ENCODE data around the gene POLR3K.
A peak's percentile ranks its signal among the peaks of the same experiment; 100 is the strongest.

POLR3K gene

DNA sequence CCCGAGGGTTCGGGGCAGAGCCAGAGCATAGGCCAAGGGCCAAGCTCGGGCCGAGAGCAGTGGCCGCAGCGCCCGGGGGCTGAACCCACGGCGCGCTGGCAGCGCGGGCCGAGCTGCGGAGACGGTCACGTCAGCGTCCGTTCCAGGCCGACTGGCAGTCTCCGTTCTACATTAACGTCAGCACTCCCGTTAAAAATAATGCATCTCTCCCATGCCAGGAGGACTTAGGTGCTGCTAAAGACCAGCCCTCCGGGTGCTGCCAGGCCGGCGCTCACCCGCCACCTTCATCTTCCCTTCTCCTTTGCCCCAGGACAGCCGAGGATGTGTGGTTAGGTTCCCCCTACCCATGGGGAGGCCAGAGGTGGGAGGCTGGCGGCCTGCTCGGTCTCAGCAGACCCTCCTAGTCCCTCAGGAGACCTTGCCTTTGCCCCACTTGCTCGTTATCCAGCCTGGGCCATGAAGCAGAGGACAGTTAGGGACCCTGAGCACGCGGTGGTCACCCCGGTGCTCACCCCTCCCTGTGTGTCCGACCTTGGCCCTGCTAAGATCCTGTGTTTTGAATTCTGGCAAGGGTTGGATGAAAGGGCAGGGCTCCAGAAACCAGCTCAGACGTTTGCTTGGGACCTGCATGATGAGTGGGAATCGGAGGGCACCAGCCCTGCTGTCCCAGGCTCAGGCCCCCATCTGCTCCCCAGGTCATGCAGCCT, 25.2 kb upstream of the POLR3K start:
- DNase-seq (ENCODE audit: low read depth in 2 of 2): no peak

DNA sequence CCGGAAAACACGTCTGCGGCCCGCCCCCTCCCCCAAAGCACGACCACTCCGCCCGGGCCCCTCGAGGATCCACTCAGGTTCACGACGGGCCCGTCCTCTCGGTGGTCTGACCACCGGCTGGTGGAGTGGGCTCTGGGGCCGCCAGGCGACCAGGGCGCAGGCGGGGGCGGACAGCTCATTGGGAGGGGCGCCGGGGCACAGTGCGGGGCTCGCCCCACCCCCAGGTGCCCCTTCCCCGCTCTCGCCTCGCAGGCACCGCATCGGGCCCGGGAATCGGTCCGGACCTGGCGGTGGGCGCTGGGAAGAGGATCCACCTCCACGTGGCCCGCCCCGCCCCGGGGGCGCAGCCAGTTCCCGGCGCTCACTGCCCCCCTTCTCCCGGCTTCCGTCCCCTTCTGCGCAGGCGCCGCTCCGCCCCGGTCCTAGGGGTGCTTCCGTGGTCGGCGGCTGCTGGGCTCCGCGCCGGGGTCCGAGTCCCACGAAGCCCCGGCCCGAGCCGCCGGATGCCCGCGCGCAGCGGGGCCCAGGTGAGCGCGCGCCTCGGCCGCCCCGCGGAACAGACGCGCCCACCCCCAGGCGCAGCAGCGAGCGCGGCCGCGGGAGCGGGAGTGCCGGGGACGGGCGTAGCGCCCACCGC, 24.5 kb upstream of the POLR3K start, which contains the start of gene MPG:
TSS of gene MPG (plus strand) at position 419 of the 637 bp plus-strand sequence. CDS start at position 504, 85 bp downstream.
- peak; percentile 64 to 80 for DNase-seq (ENCODE audit: low read depth in 2 of 2)

DNA sequence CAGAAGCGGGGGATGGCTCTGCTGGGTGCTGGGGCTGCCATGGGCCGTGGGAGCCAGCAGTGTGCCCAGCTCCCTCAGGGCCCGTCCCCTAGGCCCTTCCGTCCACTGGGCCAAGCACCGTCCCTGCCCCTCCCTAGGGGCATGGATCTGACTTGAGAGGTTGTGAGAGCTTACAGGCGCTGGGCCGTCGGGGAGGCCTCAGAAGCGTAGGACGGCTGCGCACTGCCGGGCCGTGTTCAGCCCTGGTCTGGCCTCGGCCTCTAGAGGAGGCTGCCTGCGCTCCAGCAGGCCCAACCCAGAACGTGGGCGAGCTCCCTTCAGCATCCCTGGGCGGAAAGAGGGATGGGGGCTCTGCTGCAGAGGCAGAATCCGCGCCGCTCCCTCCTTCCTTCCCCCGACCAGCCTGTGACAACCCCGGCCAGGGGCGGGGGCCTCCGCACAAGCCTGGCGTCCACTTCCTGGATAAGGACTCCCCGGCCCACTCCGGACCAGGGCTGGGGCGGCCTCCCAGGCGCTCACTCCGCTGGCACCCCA, 23.9 kb upstream of the POLR3K start:
- DNase-seq (ENCODE audit: low read depth in 2 of 2): no peak

DNA sequence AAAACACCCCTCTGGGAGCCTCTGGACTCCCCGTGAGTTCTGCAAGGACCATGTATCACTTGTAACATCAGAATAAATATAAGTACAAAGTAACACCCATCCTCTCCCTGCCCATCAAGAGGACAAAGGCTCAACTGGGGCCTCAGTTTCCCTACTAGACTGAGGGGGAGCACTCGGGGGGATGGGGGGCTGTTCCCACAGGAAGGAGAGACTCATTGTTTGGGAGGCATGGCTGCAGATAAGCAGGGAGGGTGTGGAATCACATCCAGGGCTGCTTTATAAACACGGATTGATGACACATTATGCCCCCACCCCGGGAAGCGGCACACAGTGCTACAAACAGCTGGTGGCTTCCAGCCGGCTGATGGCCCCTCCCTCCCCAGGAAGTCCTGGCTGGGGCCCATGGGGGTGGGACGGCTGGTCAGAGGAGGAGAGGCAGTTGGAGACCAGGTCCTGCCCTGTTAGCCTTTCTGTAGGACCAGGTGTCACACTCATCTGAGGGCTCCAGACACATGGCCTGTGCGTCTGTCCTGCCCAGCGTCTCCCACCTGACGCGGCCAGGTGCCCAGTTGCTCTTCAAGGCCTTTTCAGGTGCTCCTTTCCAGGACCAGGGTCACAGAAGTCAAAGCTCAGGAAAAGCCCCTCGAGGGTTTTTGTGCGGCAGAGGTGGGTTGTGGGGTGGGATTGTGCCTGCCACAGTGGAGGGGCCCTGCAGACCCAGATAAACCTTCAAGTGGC, 23.3 kb upstream of the POLR3K start:
- no peak for DNase-seq (ENCODE audit: low read depth in 2 of 2)

DNA sequence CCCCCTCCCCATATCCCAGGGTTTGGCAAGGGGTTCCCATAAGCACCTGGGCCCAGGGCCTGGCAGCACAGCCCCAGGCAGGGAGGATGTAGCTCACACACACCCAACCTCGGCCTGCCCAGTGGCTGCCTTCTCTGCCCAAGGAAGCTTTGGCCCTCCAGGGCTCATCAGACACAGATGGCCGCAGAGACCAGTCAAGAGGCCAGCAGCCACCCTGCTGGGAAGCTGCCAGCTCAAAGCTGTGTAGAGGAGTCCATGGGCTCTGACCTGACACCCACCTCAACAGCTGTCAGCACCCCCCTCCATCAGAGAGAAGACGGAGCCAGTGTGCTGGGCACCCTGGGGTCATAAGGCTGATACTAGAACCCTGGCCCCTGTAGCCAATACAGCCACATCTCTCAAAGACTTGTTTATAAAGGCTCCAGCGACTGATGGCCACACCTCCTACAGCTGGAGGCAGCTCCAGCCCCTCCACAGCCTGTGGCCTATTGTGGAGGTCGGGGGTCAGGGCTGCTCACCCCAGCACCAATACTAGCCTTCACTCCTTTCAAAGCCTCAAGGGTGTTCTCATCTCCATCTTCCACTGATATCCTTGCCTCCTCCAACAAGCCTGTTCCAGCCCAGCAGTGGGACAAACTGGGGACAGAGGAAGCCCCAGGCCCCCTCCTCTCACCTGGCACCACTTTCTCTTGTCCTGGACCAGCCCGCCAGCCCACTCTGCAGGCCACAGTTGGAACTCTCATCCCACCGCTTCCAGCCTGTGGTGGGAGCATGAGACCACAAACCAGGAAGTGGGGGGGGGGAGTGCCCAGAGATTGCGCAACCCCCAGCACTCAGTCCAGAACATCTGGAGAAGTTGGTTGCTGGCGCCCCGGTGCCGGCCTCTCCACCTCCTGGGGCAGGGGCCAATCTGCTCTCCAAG, 22.4 kb upstream of the POLR3K start:
- DNase-seq (ENCODE audit: low read depth in 2 of 2): no peak

DNA sequence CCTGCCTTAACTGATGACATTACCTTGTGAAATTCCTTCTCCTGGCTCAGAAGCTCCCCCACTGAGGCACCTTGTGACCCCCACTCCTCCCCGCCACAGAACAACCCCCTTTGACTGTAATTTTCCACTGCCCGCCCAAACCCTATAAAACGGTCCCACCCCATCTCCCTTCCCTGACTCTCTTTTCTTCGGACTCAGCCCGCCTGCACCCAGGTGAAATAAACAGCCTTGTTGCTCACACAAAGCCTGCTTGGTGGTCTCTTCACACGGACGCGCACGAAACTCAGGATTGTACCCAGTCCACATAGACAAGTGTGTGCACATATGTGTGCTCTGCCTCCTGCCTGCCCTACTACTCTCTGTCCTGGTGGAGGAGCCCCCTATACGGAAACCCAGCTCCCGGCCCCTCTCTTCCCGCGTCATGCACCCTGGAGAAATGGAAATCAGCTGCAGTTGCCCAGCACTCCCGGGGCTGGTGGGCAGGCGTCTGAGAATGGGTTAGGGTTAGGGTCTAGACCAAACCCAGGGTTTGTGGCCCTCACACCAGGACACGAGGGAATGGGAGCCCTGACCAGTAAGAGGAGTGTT, 21.4 kb upstream of the POLR3K start:
- no peak for DNase-seq (ENCODE audit: low read depth in 2 of 2)

DNA sequence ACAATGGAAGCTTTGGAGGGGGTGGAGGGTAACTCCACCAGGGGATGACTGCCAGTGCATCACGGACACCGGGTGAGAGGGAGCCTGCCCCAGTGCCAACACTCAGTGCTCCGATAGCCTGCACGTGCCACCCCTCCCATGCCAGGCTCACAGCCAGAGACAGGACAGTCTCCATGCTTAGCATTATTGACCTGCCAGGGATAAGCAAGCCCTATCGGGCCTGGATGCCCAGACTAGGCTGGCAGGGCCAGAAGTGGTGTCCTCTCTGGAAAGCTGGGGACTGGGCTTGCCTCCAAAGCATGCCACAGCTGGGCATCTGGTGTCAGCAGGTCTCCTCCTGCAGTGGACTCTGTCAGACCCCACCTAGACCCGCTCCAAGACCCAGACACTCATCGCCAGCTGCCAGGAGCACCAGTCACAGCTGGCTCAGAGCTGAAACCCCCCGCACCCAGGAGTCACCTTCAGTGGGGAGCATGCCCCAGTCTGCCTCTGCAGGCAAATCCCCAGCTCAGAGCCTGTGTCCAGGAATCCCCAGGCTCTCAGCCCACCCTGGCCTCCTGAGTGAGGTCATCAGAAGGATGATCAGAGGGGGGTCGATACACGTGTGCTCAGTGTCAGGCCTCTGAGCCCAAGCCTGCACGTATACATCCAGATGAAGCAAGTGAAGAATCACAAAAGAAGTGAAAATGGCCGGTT, 20.8 kb upstream of the POLR3K start:
- no peak for DNase-seq (ENCODE audit: low read depth in 2 of 2)

DNA sequence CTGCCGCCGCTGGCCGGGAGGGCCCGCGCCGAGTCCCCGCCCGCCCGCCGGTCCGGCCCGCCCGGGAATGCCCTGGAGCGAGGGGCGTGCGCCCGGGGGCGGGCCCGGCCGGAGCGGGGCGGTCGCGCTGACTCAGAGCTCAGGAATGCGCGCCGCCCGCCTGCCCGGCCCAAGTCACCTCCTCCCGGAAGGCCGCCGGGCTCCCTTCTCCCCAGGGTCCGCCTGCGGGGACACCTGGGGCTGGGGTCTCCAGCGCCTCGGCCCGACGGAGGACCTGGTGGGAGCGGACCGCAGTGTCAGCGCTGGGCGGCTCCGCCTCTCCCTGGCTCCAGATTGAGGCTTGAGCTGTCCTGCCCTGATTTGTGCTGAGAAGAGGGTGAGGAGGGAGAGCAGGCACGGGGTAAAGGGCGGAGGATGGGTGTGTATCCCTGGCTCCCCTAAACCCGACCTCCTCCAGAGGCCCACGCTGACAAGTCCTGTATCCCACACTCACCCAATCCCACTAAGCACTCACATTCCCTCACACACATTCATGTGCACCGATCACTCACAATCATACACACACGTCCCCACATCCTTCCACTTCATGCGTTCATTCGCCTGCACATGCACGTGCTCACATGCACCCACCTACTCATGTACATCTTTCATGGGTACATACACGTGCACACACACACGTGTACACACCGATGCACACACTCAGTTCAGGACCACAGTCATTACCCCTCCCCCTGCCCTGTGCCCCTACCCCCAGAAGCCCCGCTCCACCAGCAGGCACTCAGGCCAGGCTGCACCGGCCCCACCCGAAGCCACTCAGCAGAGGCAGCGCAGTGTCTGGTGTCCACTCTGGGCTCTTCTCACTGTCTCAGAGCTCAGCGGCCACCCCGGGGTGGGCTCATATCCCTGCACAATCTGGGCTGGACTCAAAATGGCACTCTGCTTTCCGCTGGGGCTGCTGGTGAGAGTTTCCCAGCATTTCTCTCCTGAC, 19.4 kb upstream of the POLR3K start, which contains the start of gene RHBDF1:
TSS of gene RHBDF1 (minus strand) at position 71 of the 988 bp plus-strand sequence. CDS start 7,616 bp downstream, outside the sequence.
- no peak for DNase-seq (ENCODE audit: low read depth in 2 of 2)

DNA sequence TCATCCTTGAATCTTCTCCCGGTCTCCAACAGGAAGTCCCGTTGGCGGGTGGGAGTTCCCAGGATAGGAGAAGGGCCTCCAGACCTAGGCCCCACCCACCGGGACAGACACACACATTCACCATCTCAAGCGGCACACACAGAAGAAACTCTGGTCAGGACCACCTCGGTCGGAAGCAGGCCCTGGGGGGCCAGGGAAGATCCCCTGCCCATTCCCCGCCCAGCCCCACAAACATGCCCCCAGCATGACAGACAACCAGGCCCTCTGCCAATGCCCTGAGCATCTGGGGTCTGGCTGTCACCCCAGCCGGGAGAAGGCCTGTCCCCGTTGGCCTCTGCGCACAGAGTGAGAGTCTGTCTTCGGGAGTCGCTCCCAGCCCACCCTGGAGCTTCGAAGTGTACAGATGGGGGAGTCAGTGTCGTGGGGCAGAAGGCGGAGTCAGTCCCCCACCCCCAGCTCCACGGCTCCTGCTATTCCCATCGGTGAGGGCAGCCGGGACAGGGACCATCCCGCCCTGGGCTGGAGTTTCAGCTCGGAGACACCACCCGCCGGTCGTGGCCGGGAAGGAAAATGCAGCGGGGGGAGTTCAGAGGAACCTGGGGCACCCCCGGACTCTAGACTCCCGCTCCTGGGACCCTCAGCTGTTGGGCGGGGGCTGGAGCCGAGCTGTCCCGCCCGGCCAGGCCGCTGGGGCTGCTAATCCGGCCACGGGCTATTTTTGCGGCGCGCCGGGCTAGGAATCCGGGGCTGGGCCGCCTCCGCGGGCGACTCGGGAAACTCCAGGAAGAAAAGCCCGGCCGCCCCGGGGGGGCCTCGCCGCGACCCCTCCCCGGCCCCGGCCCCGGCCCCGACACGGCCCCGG, 18.4 kb upstream of the POLR3K start:
- no peak for DNase-seq (ENCODE audit: low read depth in 2 of 2)

DNA sequence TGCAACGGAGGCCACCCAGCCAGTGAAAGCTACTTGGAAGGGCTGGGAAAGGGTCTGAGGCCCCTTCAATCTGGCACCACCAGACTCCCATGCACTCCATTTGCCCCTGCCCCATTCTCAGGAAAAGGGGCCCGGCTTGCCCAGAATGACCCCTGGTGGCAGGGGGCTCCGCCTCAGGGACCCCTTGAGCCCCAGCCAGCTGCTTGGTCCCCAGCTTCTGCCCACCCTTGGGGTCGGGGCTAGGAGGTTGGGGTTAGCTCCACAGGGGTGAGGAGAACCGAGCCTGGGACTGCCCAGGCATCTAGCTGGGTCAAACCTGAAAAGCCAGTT, 17.8 kb upstream of the POLR3K start:
- no peak for DNase-seq (ENCODE audit: low read depth in 2 of 2)

DNA sequence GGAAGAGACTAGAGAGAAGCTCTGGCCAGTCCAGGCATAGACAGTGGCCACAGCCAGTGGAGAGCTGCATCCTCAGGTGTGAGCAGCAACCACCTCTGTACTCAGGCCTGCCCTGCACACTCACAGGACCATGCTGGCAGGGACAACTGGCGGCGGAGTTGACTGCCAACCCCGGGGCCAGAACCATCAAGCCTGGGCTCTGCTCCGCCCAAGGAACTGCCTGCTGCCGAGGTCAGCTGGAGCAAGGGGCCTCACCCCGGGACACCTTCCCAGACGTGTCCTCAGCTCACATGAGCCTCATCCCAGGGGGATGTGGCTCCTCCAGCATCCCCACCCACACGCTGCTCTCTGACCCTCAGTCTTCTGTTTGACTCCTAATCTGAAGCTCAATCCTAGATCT, 15.8 kb upstream of the POLR3K start:
- DNase-seq (ENCODE audit: low read depth in 2 of 2): no peak

DNA sequence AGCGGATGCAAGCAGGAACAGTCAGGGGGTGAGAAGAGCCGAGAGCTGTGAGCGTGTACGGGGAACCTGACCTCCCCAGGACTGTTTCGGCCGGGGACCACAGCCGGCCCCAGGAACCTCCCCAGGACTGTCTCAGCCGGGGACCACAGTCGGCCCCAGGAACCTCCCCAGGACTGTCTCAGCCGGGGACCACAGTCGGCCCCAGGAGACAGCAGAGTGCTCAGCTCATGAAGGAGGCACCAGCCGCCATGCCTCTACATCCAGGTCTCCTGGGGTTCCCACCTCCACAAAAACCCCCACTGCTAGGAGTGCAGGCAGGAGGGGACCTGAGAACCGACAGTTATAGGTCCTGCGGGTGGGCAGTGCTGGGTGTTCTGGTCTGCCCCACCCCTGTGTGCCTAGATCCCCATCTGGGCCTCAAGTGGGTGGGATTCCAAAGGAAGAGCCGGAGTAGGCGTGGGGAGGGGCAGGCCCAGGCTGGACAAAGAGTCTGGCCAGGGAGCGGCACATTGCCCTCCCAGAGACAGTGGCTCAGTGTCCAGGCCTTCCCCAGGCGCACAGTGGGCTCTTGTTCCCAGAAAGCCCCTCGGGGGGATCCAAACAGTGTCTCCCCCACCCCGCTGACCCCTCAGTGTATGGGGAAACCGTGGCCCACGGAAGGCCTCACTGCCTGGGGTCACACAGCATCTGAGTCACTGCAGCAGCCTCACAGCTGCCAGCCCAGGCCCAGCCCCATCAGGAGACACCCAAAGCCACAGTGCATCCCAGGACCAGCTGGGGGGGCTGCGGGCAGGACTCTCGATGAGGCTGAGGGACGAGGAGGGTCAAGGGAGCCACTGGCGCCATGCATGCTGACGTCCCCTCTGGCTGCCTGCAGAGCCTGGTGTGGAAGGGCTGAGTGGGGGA, 14.7 kb upstream of the POLR3K start:
- DNase-seq (ENCODE audit: low read depth in 2 of 2): no peak

DNA sequence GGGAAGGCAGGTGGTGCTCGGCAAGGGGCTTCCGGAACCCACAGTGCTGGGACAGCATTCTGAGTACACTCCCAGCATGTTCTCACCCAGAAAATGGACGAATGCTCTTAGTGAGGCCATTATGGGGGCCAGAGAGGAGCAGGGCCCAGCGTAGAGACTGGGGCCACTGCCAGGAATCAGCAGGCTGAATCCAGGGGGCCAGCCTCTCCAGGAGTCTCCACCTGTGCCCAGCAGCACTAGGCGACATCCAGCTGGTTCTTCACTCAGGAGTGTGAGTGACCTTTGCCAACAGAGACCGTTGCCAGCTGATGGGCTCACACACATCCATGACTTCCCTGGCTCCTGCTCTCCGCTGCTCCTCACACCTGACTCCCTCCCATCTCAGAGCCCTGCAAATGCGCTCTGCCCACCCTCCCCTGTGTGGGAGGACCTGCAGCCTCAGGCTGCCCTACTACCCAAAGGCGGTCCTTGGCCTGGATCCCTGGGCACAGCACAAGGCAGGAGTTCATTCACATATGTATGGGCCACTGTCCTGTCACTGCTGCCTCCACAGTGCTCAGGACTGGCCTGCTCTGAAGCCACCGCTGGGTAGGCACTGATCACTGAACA, 13.9 kb upstream of the POLR3K start:
- DNase-seq (ENCODE audit: low read depth in 2 of 2): no peak

DNA sequence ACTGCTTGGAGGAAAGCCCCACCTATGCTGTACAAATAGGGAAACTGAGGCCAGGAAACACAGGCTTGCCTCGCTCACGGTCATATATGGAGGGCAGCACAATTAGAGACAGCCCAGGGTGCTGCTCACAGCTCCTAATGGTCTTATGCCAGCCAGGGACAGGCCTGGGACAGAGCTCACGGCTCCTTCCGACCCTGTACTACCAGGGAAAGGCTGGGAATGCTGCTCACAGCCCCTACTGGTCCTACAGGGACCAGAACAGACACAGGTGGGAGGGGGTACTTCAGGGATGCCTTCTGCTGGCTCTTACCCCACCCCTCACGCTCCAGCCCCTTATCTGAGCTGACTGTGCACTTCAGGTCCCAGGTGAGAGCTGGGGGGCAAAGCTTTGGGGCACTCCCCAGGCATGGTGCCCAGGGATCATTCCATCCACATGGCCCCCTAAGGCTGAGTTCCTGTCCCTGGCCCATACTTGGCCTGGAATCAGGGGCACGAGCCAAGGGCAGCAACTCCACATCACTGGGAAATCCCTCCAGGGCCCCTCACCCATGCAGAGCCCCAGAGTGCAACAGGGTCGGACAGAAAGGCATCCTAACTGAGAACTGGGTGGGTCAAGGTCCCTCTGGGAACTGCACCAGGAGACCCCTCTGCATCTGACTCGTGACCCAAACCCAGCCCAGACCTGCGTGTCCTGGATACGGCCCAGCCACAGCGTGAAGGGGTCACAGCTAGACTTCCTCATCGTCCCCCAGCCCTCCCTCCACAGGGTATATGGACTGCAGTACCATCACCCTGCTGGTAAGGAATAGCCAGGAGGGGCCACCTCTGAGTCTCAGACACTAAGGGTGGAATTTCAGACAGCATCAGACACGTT, 13.1 kb upstream of the POLR3K start:
- no peak for DNase-seq (ENCODE audit: low read depth in 2 of 2)

DNA sequence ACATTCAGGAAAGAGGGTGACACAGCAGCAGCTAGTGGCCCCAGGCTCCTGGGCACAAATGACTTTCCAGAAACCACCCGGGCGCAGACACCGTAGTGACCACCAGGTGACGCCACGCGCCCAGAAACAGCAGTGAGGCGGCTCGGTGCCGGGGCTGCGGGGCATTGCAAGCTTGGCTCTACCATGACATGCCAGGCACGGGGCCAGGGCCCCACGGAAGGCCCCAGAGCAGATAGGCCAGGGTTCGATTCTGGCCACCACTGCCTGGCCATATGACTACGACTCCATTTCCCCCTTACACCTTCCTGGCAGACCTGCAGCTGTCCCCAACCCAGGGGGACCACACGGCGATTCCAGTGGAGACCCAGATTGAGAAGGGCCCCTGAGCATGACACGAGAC, 12.3 kb upstream of the POLR3K start:
- DNase-seq (ENCODE audit: low read depth in 2 of 2): peak; percentile 71 to 72

DNA sequence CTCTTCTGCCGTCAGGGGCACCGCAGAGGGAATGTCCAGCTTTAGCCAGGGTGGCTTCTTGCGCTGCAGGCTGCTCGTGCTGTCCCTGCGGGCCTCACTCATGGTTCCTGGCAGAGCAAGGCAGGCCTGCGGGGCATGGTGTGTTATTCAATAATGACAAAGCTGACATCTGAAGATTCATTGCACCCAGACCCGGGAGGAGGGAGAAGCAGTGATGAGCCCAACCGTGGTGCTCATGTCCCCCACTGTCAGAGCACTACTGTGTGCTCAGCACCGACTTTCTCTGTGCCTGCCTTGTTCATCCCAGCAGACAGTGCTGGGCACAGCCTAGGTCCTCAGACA, 11.5 kb upstream of the POLR3K start:
- no peak for DNase-seq (ENCODE audit: low read depth in 2 of 2)

All from stimulated activated CD8-positive, alpha-beta memory T cell treated with anti-CD3 and anti-CD28 coated beads, Interleukin-7, amount 100 ng/mL, for 4 hours (primary cell).